ENCODE measurements around the gene SH3TC2. TPM values are rescaled to one million over a fixed set of nuclear protein-coding genes. Genes with fewer than 3 reads are reported as not detected.
A peak's percentile ranks its signal among the peaks of the same experiment; 100 is the strongest.

The SH3TC2 gene
- total and polyA plus RNA-seq, 2 of the 4 experiments (the other 2 are of a cell fraction) = 3.4 to 7.9 TPM

GRCh38 chr5:149002053-149002452, 60.8 kb downstream of the SH3TC2 start (continued):
- TF ChIP-seq, protein P1, sequence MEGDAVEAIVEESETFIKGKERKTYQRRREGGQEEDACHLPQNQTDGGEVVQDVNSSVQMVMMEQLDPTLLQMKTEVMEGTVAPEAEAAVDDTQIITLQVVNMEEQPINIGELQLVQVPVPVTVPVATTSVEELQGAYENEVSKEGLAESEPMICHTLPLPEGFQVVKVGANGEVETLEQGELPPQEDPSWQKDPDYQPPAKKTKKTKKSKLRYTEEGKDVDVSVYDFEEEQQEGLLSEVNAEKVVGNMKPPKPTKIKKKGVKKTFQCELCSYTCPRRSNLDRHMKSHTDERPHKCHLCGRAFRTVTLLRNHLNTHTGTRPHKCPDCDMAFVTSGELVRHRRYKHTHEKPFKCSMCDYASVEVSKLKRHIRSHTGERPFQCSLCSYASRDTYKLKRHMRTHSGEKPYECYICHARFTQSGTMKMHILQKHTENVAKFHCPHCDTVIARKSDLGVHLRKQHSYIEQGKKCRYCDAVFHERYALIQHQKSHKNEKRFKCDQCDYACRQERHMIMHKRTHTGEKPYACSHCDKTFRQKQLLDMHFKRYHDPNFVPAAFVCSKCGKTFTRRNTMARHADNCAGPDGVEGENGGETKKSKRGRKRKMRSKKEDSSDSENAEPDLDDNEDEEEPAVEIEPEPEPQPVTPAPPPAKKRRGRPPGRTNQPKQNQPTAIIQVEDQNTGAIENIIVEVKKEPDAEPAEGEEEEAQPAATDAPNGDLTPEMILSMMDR (conservative IDR thresholded peaks at IDR 0.05; ENCODE audit: low read depth, low read length) = no peak
- no peak for TF ChIP-seq SMC3 (IDR thresholded peaks at IDR 0.05; ENCODE audit: low read depth, low read length)
- TF ChIP-seq CHD1 (IDR thresholded peaks at IDR 0.05; ENCODE audit: low read depth, low read length) = no peak
- TF ChIP-seq MXI1 (IDR thresholded peaks at IDR 0.05; ENCODE audit: borderline replicate concordance, low read depth, low read length) = no peak
- TF ChIP-seq RAD21 (IDR thresholded peaks at IDR 0.05; ENCODE audit: low read length) = no peak; the same call in 1 of the 2 replicates

DNA sequence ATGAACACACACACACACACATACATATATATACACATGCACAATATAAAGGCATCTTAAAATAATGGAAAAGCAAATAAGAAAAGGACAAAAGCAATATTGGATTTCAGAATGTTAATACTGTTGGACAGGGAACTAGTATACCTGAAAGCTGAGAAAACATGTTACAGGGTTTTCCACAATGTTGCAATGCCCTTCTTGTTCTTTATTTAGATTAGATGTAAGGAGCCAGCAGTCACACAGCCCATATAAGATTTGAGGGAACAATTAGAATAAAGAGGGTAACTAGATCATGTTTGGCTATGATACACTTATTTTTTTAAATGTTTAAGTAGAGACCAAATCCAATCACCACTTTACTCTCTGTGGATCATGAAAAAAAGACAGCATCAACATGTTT, 61.7 kb downstream of the SH3TC2 start:
- H3K27ac ChIP-seq (ENCODE audit: insufficient read depth, low read length) = no peak overlapping the region
- H2BK20ac ChIP-seq (ENCODE audit: low read depth, low read length) = no peak overlapping the region
- BruUV-seq (replicated peaks) = no TSS peak
- H3K4me1 ChIP-seq (ENCODE audit: control insufficient read depth, insufficient read depth, low read length) = peaks cover 25% of the 10 kb centered on the region
- ATAC-seq (ENCODE audit: low read depth) = no peak
- ChIA-PET POLR2A (ENCODE audit: unreplicated experiment) (no interaction called here), CTCF (interaction anchor here (1.0 to 5.8 kb wide), 4 partner anchors 35 to 271 kb away, joined by 3 to 31 read pairs (median 3); no protein-coding TSS in a partner anchor)
- in situ Hi-C loops (cut with MboI; ENCODE audit: low sequenced_read_pairs) = no loop called here
- H4K5ac ChIP-seq (ENCODE audit: low read depth, low read length) = no peak overlapping the region
- no peak overlapping the region for H3K14ac ChIP-seq (replicated peaks; ENCODE audit: low read depth, low read length)
- H2AK5ac ChIP-seq (ENCODE audit: low read depth, low read length) = no peak overlapping the region
- no peaks in the 10 kb centered on the region for H3K9me3 ChIP-seq (ENCODE audit: control insufficient read depth, insufficient read depth, low read length)
- no peak overlapping the region for H3K56ac ChIP-seq (ENCODE audit: extremely low read depth, insufficient read depth, low read length)
- no peaks in the 10 kb centered on the region for H3K36me3 ChIP-seq (ENCODE audit: control insufficient read depth, insufficient read depth, low read length)
- no peak overlapping the region for H3K9ac ChIP-seq (ENCODE audit: low read depth, low read length)
- H2BK5ac ChIP-seq (ENCODE audit: low read depth, low read length, poor library complexity, severe bottlenecking) = no peak overlapping the region
- no peak overlapping the region for H2BK120ac ChIP-seq (ENCODE audit: low read depth, low read length)
- TF ChIP-seq NFE2L2 (IDR thresholded peaks at IDR 0.05; ENCODE audit: low read depth, low read length) (no peak), CHD1 (IDR thresholded peaks at IDR 0.05; ENCODE audit: low read depth, low read length) (no peak), CEBPB (IDR thresholded peaks at IDR 0.05; ENCODE audit: low read depth, low read length) (peak; percentile 81)
- no peak overlapping the region for H3K4me3 ChIP-seq (ENCODE audit: insufficient read depth, low read depth, low read length)
- DNase-seq = peak; percentile 68
- H3K9me1 ChIP-seq (ENCODE audit: insufficient read depth, low read length) = peaks cover 22% of the 10 kb centered on the region
- dilution Hi-C loops (cut with HindIII; ENCODE audit: low sequenced_read_pairs, unreplicated experiment) = no loop called here
- H3K23ac ChIP-seq (ENCODE audit: low read depth, low read length) = no peak overlapping the region
- H2BK15ac ChIP-seq (ENCODE audit: low read depth, low read length) = no peak overlapping the region
- no peak overlapping the region for H2AK9ac ChIP-seq (replicated peaks; ENCODE audit: low read depth, low read length, poor library complexity)
- no peak overlapping the region for H3K4me2 ChIP-seq (ENCODE audit: low read depth, low read length)
- H3K4ac ChIP-seq (ENCODE audit: low read depth, low read length) = no peak overlapping the region
- intact Hi-C loops (cut with micrococcal nuclease) = no loop called here
- H3K27me3 ChIP-seq (ENCODE audit: control insufficient read depth, insufficient read depth, low read length) = no peaks in the 10 kb centered on the region
- H3K79me1 ChIP-seq (ENCODE audit: low read depth in 1 of 2, low read length in 2 of 2) = no peaks in the 10 kb centered on the region
- no peak overlapping the region for H3K18ac ChIP-seq (ENCODE audit: low read depth, low read length)
- no peak overlapping the region for H2AFZ ChIP-seq (replicated peaks; ENCODE audit: low read length, poor library complexity)
- no peak overlapping the region for H4K8ac ChIP-seq (ENCODE audit: low read depth in 2 of 2, low read length in 2 of 2)
- H4K20me1 ChIP-seq (ENCODE audit: insufficient read depth, low read length) = no peaks in the 10 kb centered on the region
- no peak overlapping the region for H4K91ac ChIP-seq (ENCODE audit: insufficient read depth, low read depth, low read length)

Measured in IMR-90 (cell line).